GM15510 (cell line): ENCODE results near the gene DZIP1.

ENCODE experiments used
- POLR2A ChIP-seq: IDR thresholded peaks from 3 replicates; pipeline ENCODE4 v1.6.1; 2011; ENCODE audit warnings: borderline replicate concordance; ENCODE audit not compliant: insufficient read length; ENCODE audit errors: extremely low read depth

DZIP1 gene

GRCh38 chr13:95579303-95579702 lies 65.2 kb downstream of the DZIP1 start:
- TF ChIP-seq POLR2A: no peak

- no peak for TF ChIP-seq POLR2A
These were observed 71.3 kb downstream of the DZIP1 start for GRCh38 chr13:95573221-95573620.

GRCh38 chr13:95571941-95572340 lies 72.6 kb downstream of the DZIP1 start:
- TF ChIP-seq POLR2A: no peak

GRCh38 chr13:95570016-95570415 lies 74.5 kb downstream of the DZIP1 start:
- TF ChIP-seq POLR2A: no peak

GRCh38 chr13:95568131-95568530 lies 76.4 kb downstream of the DZIP1 start:
- no peak for TF ChIP-seq POLR2A

GRCh38 chr13:95564733-95565291 lies 79.7 kb downstream of the DZIP1 start:
- no peak for TF ChIP-seq POLR2A

- no peak for TF ChIP-seq POLR2A
These were observed 80.4 kb downstream of the DZIP1 start for GRCh38 chr13:95564091-95564490.

- no peak for TF ChIP-seq POLR2A
These were observed 84.1 kb downstream of the DZIP1 start for GRCh38 chr13:95560387-95560786.

GRCh38 chr13:95559100-95559499 lies 85.4 kb downstream of the DZIP1 start:
- no peak for TF ChIP-seq POLR2A

- no peak for TF ChIP-seq POLR2A
These were observed 87.5 kb downstream of the DZIP1 start for GRCh38 chr13:95557013-95557412.

GRCh38 chr13:95553581-95554385 lies 90.7 kb downstream of the DZIP1 start:
- no peak for TF ChIP-seq POLR2A

GRCh38 chr13:95552539-95553441 lies 91.7 kb downstream of the DZIP1 start, which contains the start of gene CLDN10:
Gene CLDN10, plus strand, starts transcription at chr13:95552720. Its CDS starts 34 bp downstream, at chr13:95552754.
- no peak for TF ChIP-seq POLR2A

- TF ChIP-seq POLR2A: no peak
These were observed 92.3 kb downstream of the DZIP1 start for GRCh38 chr13:95552208-95552538.

- no peak for TF ChIP-seq POLR2A
These were observed 96.9 kb downstream of the DZIP1 start for GRCh38 chr13:95547531-95548167.

GRCh38 chr13:95546919-95547318 lies 97.6 kb downstream of the DZIP1 start:
- TF ChIP-seq POLR2A: no peak
